Psoas muscle (tissue), 8 donors: ENCODE data around the gene ASB3. TPM values are rescaled to one million over a fixed set of nuclear protein-coding genes. Genes with fewer than 3 reads are reported as not detected.
"Not testable (repeated sequence)": the region's sequence is repeated elsewhere in the genome, so short reads cannot be mapped to it uniquely, and the experiment has no call there.

ENCODE experiments used
- ATAC-seq, 4 donors: fragments of 200-7000 bp; cut with Tn5 transposase; one replicate each; pipeline ENCODE4 v1.9.1; 2020; ENCODE audit warnings: moderate library complexity in 3 of 4, mild to moderate bottlenecking in 2 of 4
- DNase-seq, 2 donors: peaks; one replicate each; pipeline ENCODE4 v3.0.0-alpha.2; 2020
- H3K27ac ChIP-seq: fragments of 200-600 bp; one replicate; pipeline ENCODE4 v1.8.0; 2022
- H3K27me3 ChIP-seq, 3 donors: fragments of 200-600 bp in 1 of 3; one replicate each; pipeline versions ENCODE4 v1.6.1 to v1.8.0; 2013 to 2022; ENCODE audit warnings: low read length in 2 of 3, mild to moderate bottlenecking in 2 of 3, moderate library complexity in 1 of 3; ENCODE audit not compliant: insufficient read depth in 3 of 3
- H3K36me3 ChIP-seq, 2 donors: fragments of 200-600 bp in 1 of 2; one replicate each; pipeline versions ENCODE4 v1.6.1 to v1.8.0; 2013 to 2022; ENCODE audit warnings: low read depth in 1 of 2, mild to moderate bottlenecking in 1 of 2, moderate library complexity in 1 of 2; ENCODE audit not compliant: insufficient read depth in 1 of 2
- H3K4me1 ChIP-seq: fragments of 200-600 bp; one replicate; pipeline ENCODE4 v1.8.0; 2022
- H3K4me3 ChIP-seq: fragments of 200-600 bp; one replicate; pipeline ENCODE4 v1.8.0; 2022; ENCODE audit warnings: mild to moderate bottlenecking
- H3K9me3 ChIP-seq: fragments of 200-600 bp; one replicate; pipeline ENCODE4 v1.8.0; 2022
- CTCF ChIP-seq: fragments of 200-600 bp; IDR thresholded peaks from one replicate; pipeline ENCODE4 v1.8.0; 2022; ENCODE audit warnings: antibody characterized with exemption
- WGBS, 3 donors: extraction: QIAGEN DNeasy Blood & Tissue Kit; methylation state at CpG; one replicate each; pipeline versions ENCODE4 v1.1.6 to v1.1.7; 2013; 5-methylcytosine and 5-hydroxymethylcytosine counted together
- intact Hi-C, 2 donors: fragments of 100-400 bp; cut with DNase I; formaldehyde crosslinking; loops; one replicate each; pipeline versions ENCODE4 v1.11.0 to v1.14.2; 2022
- polyA plus RNA-seq, 3 donors: library from polyadenylated mRNA; stranded (reverse); fragments of 200-250 nt; gene quantifications; one replicate each; pipeline ENCODE4 v1.2.3, GENCODE V29; 2013
- total RNA-seq, 4 donors: library from RNA; stranded (reverse); fragmentation: NEBNext Ultra II Directional in 2 of 4; extraction: Animal tissue kit (Norgen Biotek cat#: 25700) in 2 of 4; gene quantifications; one replicate each; pipeline versions ENCODE4 v1.2.1 to v1.2.4, GENCODE V29; 2021 to 2023
- donor health status: healthy with polysubstance abuse.
- donor health status: DM: no; HTN: no; CAD: no; lungs with moderate emphysema.
- donor health status: Bipolar disorder and iron deficiency.
- donor health status: healthy.
- donor health status: DM: yes; HTN: yes; CAD: no.
- donor health status: DM: no; HTN: no; CAD: no.
- donor health status: DM: no; HTN: no; CAD: no.
- donor health status: DM: yes; HTN: yes; CAD: no.

The ASB3 gene
- total and polyA plus RNA-seq, 7 donors = 2.9 to 6.8 (median 5.1) TPM

DNA sequence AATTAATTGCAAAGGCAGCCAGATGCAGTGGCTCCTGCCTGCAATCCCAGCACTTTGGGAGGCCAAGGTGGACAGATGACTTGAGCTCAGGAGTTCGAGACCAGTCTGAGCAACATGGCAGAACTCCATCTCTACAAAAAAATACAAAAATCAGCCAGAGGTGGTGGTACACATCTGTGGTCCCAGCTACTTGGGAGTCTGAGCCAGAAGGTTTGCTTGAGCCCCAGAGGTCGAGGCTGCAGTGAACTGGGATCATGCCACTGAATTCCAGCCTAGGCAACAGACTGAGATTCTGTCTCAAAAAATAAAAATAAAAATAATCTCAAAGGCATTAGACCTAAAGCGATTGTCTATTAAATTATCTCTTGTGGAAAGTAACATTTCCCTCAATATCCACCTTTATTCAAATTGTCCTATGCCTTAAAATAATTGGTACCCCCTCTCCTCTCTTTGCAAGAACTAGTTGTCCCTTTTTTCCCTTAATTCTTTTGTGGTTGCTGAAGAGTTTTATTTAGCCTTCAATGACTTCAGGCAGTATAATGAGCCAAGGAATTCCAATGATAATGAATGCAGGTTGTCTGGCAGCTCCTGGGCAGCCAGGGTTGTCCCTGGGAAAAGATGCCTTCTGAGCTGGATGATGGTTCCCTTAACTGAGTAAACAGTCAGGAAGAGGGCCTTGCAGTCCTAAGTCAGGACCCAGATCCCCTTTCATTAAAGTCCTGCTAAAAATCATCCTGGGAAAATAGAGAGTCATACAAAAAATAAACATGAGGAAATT is 40.8 kb upstream of the ASB3 start:
- ATAC-seq = peak in 1 of 4 donors; percentile 12
- no peak for DNase-seq
- H3K27ac ChIP-seq = no peak overlapping the region
- no peak overlapping the region for H3K4me3 ChIP-seq
- H3K9me3 ChIP-seq = no peaks in the 10 kb centered on the region
- 58 to 79% (median 71%) methylated on average over 3 of the region's 3 CpGs for WGBS, 3 donors
- peaks cover 0 to 14% of the 10 kb centered on the region in 2 donors for H3K36me3 ChIP-seq
- TF ChIP-seq CTCF = no peak
- intact Hi-C loops = no loop called here
- peaks cover 10% of the 10 kb centered on the region for H3K4me1 ChIP-seq
- no peaks in the 10 kb centered on the region for H3K27me3 ChIP-seq

DNA sequence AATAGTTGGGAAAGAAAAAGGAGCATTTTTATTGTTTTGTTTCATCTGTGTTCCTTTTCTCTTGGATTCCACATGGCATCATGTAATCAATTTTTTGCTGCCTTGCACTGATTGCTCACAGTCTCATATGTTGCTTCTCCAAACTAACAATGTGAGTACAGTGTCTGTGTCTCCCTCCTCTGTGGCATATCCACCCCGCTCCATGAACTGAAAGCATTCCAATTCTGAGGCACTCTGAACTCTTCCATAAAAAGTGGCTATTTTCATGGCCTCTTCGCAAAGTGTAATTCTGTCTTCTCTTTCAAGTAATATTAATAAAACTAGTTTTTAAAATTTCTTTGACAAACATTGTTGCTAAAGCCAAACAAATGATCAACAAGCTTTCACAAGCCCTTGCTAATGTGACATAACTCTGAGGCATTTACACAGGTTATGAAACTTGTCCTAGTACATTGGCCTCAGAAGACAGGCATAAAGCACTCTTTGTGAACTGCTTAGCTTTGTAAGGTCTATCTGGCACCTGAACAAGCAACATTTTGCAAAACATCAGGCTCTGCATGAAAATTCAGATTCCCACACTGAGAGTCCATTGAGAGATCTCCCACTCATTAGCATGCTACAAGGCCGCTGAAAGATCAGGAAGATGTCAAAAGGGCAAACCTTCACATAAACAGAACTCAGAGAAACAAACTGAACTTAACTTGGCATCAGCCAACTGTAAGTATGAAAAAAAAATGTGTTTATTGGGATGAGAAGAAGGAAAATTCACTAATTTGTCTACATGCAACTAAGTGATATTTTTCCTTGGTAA is 40.0 kb upstream of the ASB3 start:
- Histone ChIP-seq H3K4me3 (no peak overlapping the region), H3K9me3 (no peaks in the 10 kb centered on the region), H3K27me3 (no peaks in the 10 kb centered on the region), H3K27ac (no peak overlapping the region), H3K36me3 (peaks cover 0 to 7% of the 10 kb centered on the region in 2 donors), H3K4me1 (peaks cover 10% of the 10 kb centered on the region)
- TF ChIP-seq CTCF = no peak
- 49 to 63% (median 57%) methylated on average over 3 of the region's 3 CpGs for WGBS, 3 donors
- no peak for DNase-seq
- peak; percentile 36 to 86 (median 74) for ATAC-seq
- intact Hi-C loops = no loop called here

DNA sequence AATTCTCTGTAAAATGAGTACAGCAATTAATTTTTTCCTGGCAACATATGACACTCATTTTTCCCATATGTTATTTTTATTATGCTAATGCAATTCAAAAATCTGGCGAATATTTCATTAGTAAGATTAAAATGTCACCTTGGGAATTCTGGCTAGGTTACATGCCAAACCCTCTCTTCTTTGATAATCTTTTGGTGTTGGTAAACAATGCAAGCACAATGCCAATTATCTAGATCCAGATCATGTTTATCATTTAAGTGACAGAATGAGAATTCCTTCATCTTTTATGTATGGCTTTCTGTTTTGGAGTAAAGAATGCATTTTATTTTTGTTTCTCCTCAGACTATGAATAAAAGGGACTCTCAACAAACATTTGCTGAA is 39.3 kb upstream of the ASB3 start:
- ATAC-seq (no peak), DNase-seq (no peak)
- 45 to 64% (median 51%) methylated on average over 1 of the region's 1 CpG for WGBS, 3 donors
- H3K36me3 ChIP-seq = no peaks in the 10 kb centered on the region
- H3K9me3 ChIP-seq = no peaks in the 10 kb centered on the region
- intact Hi-C loops = no loop called here
- no peak overlapping the region for H3K27ac ChIP-seq
- TF ChIP-seq CTCF = no peak
- no peaks in the 10 kb centered on the region for H3K27me3 ChIP-seq
- no peak overlapping the region for H3K4me3 ChIP-seq
- H3K4me1 ChIP-seq = peaks cover 10% of the 10 kb centered on the region

- ATAC-seq, DNase-seq: not testable (repeated sequence)
Observed at GRCh38 chr2:53823639-53824038, 36.9 kb upstream of the ASB3 start.

GRCh38 chr2:53821810-53822209 is 35.1 kb upstream of the ASB3 start:
- no peak for TF ChIP-seq CTCF
- Histone ChIP-seq H3K27me3 (no peaks in the 10 kb centered on the region), H3K4me1 (peaks cover 2% of the 10 kb centered on the region), H3K4me3 (no peak overlapping the region), H3K9me3 (no peaks in the 10 kb centered on the region), H3K36me3 (peaks cover 0 to 37% of the 10 kb centered on the region in 2 donors), H3K27ac (no peak overlapping the region)
- ATAC-seq (no peak), DNase-seq (no peak)
- WGBS, 3 donors = 84 to 89% (median 85%) methylated on average over 6 of the region's 6 CpGs
- intact Hi-C loops = no loop called here

More at GRCh38 chr2:53823639-53824038, 36.9 kb upstream of the ASB3 start:
- H3K27ac ChIP-seq, H3K9me3 ChIP-seq, H3K4me3 ChIP-seq, H3K27me3 ChIP-seq, intact Hi-C loops: not testable (repeated sequence)
- Histone ChIP-seq H3K4me1 (peaks cover 10% of the 10 kb centered on the region), H3K36me3 (peaks cover 0 to 19% of the 10 kb centered on the region in 2 donors)
- WGBS, 3 donors = 89 to 90% (median 89%) methylated on average over 9 of the region's 9 CpGs
